ENCODE results near the gene MLLT3.

MLLT3 gene

DNA sequence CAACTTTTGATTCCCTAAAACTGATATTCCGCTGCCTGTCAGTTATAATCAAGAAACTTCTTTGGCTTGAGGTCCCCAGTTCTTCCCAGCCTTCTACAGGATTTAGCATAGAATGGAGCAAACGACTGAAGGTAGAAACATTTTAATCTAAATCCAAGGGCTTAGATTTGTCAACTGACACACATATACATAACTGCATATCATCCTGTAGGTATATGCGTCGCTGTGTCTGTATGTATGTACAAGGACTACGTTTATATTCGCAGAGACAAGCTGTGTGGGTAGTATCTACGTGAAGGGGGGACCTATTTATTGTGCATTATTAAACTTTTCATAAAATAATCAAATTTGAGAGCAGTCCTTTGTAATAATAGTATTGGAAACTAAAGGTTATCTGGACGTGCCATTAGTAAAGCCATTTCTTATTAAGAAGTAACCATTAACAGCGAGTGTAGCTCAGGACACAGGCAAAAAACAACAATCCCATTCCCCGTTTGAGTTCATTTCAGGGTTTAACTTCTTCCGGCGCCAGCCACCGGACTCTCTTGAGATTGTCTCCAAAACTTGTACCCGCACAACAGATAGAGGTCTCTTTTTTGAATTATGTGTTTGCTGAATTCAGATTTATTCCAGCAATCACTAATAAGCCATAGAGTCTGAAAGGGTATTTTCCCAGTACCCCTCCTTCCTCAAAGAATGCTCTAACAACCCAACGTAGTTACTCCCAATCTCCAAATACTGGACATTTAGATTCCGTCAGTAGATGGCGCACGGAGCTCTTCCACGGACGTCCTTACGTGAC lies 2.1 kb upstream of the MLLT3 start:
- peak; percentile 89 for DNase-seq

DNA sequence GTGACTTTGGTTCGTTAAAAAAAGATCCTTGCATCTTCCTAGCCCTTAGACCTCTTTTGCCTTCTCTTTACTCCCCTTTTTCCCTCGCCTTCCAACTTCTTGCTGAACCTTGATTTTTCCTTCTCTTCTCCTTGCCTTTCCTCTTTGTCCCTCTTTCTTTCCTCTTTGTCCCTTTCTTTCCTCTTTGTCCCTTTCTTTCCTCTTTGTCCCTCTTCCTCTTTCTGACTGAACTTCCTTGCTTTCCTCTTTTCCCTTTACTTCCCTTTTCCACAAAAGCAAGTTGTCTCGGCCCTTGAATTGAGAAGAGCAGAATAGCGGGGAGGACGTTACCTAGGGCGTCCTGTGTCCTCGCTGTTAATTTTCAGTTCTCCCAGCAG lies 1.4 kb upstream of the MLLT3 start:
- no peak for DNase-seq

DNA sequence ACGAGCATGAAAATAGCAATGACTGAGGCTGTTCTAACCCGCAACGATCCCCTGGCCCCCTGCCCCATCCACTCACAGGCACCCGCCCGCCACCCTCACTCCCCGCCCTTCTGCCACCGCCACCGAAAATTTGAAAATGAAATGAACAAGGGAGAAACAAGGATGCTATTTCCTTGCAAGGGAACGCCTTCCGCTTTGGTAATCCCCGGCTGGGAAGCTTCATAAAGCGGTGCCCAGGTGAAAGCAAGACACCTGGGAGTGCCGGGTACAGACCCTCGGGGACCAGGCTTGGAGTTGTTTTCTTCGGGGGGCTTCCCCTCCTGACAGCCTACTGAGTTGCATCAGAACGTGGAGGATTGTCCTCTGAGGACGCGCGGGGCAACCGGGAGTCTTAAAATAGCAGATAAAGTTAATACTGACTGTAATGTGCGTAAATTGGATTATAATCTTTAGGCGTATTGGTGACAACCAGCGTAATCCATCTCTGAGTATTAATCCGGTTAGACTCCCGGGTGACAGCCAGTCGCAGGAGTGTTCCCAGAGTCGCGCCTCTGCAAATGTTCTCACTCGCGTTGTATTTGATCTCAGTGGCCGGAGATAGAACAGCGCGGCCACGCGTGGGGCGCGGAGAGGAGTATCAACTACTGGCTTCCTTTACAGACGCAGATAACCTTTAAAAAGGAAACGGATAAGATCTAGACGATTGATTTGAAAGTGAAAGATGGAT lies 885 bp upstream of the MLLT3 start:
- peak; percentile 55 for DNase-seq

DNA sequence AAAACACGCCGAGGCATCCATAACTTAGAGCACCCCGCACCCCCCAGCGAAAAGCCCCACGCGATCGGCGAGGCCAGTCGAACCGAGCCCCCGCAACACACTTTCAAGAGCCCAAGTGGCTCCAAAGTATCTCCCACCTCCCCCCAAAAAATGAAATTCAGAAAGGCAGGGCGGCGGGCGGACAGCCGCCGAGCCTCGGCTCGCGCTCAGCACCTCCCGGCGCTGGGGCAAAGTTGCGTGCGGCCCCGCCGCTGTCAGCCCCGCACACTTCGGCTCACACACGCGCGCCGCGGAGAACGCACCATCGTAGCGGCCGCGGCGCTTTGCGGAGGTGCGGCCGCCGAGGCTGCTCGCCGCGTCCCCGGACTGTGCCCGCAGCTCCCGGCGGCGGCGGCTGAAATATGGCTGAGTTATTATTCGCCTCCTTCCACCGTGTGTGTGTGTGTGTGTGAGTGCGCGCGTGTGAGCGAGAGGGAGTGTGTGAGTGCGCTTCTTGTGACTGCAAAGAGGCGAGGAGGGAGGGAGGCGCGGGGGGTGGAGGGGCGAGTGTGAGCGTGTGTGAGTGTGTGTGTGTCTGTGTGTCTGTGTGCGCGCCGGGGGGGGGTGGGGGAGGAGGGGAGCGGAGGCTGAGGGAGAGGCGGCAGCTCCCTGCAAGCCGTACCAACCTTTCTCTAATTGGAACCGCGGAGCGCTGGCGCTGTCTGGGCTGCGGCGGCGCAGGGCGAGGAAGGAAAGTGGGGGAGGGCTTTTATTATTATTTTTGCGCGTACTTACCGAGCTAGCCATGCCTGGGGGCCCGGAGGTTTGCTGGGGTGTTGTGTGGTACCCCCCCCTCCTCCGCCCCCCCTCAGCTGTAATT lies 599 bp downstream of the MLLT3 start:
- peak; percentile 70 for DNase-seq

DNA sequence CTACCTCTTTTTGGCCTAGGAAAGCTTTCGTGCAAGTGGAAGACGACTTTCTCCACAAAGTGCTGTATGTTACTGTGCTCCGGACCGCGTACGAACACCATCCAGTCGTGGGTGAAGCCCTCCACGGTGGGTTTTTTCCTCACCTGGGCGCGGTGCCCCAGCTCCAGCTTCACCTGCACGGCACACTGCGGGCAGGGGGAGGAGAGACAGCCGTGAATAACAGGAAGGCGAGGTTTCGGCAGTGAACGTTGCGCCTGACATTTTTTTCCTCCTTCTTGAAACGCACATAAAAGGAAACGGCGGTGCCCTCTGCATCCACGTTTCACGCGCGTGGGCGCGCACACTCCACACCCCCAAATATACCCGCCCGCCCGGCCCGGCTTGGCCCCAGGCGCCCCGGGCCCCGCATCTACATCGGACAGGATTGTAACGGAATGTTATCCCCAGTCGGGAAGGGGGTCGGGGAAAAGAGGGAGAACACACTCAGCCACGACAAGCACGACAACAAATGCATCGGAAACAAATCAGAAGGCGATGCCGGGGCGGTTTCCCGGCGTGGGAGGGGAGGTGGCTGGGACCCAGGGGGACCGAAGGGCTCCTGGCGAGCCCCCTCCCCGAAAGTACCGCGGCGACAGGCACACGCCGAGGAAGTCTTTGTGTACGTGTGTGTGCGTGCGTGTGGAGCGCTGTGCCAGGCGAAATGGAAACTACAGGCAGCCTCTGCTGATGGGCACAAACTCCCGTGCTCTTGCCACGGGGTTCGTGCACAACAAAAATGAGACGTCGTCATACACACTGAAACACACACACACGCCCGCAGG lies 1.4 kb downstream of the MLLT3 start:
- peak; percentile 58 for DNase-seq

DNA sequence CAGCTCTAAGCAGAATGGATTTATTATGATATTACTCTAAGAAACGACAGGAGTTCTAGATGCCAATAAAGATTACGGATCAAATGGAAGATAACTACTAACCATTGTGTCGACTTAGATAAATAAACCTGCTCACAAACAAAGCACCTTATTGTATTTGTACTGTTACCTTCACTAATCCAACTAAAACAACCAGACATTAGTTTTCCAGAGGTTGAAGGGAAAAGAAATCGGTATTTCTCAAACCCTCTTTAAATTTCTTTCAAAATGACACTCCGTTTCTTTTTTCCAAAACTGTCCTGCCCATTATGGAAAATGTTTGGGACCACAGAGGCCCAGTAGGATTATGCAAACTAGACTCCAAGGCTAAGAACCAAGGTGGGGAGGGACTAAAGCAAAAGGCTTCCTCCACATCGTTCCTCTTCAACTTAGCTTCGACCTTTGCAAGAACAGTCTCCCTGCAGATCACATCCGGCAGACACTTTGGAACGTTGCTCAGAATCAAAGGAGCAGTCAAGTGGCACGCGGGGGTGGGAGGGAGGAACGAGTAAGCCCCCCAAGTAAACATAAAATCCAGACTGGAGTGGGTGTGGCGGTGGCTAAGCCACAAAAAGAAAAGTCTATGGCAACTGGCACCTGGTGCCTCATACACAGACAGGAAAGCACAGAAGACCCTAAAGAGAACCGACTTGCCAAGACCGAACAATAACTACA lies 2.7 kb downstream of the MLLT3 start:
- peak; percentile 26 for DNase-seq

DNA sequence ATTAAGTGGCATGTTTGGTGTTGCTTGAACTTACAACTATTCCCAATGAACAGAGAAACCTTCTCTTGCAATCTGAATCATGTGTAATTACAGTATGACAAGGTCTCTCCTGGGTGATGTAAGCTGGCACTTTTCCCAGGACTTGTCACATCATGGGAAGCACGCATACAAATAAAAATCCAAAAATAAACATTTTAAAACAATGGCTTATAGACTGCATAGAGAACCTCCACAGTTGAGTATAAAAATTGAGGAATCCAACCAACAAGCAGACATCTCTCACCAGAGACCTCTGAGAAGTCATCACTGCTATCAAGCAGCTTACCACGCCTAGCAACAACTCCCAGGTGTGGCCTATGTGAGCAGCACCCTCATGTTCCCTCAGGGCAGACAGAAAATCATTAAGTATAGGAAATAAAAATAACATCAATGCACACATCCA lies 3.9 kb downstream of the MLLT3 start:
- no peak for DNase-seq

DNA sequence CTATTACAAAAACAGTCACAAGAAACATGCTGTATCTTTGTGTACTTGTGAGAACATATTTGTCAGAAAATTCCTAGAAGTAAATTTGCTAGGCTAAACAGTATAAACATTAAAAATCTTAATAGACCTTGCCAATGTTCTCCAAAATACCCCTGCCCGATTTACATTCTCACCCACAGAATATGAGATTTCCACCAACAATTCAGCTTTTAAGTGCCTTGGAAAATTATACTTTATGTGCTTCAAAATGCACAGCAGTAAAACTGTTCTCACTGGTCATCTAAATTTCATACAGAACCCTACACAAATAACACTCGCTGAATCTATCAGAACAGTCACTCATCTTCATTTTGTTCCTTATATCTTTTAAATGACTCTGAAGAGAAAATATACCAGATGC lies 5.5 kb downstream of the MLLT3 start:
- DNase-seq: no peak

DNA sequence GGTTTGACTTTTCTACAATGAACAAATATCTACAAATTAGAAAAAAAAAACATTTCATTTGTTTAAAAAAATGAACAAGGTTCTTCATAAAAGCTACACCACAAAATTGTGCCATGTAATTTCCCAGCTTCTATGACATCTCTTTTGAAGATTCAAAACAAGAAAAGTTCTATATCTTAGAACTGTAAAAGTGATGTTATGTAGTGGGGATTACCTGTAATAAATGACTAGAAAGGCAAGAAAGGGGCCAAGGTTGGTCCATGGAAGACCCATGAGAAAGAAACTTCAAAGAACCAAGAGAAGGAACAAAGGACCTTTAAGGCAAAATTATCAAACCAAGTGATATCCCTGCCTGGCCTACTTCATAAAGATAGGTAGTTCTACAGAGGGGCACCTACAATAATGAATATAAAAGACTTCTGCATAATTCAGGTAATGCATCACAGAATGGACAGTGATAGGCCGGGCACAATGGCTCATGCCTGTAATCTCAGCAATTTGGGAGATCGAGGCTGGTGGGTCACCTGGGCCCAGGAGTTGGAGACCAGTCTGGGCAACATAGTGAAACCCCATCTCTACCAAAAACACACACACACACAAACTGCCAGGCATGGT lies 7.6 kb downstream of the MLLT3 start:
- no peak for DNase-seq

DNA sequence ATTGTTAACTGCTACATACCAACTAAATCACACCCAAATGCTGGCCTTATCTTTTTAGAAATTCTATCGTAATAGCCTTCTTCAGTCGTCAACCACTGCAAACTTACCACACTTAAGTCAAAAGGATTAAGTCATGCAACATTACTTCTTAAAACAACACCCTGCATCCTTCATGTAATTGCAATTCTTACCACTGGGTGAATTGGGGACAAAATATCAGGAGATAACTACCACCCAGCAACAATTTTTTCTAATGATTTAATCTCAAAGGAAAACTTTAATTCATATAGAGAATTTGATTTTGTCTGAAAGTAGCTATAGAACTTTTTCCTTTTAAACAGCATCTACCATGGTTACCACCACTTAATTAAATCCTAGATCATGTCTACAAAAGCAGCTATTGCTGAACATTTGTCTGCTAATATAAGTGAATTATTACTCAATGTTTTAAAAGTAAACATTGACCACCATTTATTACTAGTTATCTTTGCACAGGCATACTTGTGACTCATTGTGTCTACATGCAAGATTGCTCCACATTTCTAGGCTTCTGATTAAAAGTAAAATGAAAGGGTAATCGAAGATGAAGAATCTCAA lies 10.5 kb downstream of the MLLT3 start:
- DNase-seq: peak; percentile 50

DNA sequence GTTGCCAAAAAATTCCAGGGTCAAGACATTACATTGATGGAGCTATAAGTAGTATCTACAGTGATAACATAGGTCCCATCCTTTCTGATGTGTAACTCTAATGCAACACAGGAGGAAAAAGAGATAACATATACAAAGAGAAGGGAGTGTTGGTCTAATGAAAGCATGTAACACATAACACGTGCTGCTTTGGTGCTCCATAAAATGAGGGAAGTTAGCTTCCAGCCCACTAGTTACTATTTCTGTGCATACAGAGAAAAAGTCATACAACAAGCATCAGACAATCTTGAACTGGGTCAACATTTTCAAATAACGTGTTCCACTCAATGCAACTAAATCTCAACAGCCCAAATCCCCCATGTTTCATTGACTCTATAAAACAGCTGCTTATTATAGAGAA lies 11.7 kb downstream of the MLLT3 start:
- DNase-seq: no peak

DNA sequence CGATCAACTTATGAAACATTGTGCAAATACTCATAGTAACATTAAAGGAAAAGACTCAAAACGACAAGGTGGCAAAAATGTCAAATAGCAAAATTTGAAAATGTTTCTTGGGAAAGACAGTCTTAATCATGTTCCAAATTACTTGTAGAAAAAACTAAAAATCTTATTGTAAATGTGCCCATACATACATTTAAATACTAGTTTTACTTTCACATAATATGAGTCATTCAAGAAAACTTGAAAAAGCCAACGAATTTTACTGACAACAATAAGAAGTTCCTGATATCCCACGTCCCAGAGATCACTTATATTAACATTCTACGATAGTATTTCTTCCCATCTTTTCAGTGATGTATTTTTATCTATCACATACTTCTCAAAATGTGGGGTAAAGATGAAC lies 13.7 kb downstream of the MLLT3 start:
- no peak for DNase-seq

DNA sequence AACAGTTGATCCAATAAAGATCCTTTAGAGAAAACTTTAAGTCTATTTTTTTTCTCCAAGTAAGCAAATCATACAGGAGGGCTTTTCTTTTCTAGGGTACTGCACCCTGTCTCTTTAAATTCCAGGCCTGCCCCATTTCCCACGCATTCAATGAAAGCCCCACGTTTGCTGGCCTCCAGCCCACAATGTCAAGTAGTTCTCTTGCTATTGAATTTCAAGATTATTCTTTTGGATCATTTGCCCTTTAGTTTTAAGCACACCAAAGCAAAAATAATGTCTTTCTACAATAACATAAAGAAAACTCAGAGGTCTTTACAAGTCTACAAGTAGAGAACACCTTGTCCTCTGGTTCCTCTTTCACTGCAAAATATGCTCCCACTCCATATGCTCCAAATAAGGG lies 15.6 kb downstream of the MLLT3 start:
- DNase-seq: no peak

DNA sequence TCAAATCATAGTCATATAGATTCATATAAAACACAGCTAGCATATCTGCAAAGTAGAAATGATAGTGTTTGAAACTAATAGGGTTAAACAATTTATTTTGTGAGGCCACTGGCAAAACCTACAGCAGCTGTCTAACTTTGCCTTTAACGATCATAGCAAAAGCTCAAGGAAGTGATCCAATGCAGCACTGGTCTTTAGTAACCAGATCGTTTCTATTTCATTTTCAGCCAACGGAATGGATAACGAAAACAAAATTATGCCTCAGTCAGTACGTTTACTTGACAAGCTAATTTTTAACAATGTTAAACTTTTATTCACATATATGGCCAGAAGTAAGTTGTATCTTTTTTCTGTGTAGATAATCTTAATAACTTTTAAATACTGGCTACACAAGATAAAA lies 17.7 kb downstream of the MLLT3 start:
- DNase-seq: peak; percentile 29

DNA sequence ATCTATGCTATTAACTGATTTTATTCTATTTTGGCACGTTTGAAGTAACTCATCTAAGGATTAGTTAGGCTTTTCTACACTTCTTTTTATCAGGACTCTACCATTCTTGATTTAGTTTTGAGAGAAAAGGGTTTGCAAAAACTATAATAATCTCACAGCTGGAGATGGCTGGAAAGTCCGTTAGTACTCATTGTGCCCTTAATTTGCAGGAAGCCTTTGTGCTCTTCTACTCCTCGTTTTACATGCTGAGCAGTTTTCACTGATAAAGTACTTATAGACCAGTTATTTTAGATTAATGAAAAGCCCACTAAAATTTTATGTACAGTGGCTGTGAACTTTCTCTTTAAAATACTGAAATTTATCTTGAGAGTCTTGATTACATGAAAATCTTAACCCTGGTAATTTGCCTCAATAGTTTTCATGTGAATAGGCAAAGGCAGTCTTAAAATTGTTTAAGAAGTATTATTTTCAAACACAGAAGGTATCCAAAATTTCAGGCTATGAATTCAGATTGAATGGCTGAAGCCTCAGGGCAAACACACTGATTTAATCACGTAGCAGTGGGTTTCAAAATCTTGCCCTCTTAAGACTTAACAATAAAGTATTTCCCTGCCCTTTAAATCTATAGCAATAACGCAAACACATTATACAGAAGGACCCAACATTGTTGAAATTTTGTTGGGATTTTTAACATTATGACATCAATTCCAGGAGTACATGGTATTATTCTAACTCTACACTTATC lies 18.6 kb downstream of the MLLT3 start:
- DNase-seq: no peak

DNA sequence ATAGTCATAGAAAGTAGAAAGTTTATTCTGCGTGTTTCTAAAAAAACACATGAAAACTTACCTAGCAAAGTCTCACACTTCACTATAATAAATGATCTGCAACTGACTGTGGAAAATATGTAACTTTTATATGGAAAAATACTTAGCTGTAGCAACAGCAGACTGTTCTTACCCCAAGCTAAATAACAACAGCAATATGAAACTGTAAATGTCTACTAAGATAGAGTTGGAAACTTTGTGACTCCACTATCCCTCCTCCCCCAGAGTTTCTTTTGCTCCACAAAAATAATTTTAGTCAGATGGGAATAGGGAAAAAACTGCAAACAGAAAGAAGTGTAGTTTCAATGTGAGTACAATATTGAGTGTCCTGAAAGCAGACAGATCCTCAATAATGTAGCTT lies 21.0 kb downstream of the MLLT3 start:
- DNase-seq: no peak

DNA sequence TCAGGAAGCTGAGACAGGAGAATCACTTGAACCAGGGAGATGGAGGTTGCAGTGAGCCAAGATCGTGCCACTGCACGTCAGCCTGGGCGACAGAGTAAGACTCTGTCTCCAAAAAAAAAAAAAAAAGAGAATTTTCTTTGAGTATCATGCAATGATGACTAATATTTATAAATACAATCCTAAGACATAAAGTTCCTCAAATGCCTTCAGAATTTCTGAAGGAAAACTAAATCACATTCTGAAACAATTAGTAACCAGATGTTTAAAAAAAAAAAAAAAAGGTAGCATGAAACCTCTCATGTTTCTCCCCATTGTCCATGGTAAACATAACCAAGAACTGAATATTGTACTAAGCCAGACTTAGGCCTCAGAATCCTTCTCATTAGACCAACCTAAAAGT lies 23.1 kb downstream of the MLLT3 start:
- no peak for DNase-seq

DNA sequence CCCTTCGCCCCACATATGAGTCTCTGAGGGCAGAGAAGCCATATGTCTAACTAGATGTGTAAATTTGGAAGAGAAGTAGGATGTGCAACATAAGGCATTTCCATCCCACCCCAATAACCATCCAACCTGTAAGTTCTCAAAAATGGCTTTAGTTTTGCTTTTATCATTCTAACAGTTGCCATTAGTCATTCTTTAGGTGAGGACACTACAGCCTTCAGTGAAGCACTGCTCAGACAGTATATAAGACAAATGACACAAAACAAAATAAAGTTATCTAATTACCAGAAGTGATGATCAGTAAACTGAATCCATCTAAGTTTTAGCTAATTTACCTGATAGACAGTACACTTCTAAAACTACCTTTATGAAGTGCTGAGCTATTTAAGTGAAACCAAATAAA lies 23.9 kb downstream of the MLLT3 start:
- DNase-seq: no peak

DNA sequence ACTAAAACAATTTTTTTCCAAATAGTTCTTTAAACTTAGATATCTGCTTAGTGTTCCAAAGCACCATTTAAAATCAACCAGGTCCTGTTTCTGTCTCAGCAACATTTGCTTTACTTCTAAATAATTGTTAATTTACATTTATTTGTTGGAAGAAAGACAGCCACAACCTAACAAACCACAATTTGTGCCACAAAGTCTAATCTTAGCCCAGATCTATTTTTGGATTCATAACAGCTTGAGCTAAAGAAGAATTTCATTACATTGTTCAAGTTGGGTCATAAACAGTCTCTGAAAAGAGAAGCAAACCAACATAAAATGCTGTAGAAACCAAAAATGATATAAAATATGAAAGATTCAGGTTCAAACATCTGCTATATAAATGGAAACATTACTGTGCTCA lies 24.4 kb downstream of the MLLT3 start:
- no peak for DNase-seq

DNA sequence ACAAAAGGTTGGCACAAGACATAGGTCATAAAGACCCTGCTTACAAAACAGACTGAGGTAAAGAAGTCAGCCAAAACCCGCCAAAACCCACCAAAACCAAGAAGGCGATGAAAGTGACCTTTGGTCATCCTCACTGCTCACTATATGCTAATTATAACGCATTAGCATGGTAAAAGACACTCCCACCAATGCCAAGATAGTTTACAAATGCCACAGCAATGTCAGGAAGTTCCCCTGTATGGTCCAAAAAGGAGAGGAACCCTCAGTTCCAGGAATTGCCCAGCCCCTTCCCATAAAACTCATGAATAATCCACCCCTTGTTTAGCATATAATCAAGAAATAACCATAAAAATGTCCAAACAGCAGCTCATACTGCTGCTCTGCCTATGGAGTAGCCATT lies 27.7 kb downstream of the MLLT3 start:
- DNase-seq: no peak

All from hematopoietic multipotent progenitor cell treated with erythropoietin and hydrocortisone succinate and interleukin-3 and kit ligand, for 6 days (in vitro differentiated cells).